Measurements from ENCODE around the gene LGALSL.

DNA sequence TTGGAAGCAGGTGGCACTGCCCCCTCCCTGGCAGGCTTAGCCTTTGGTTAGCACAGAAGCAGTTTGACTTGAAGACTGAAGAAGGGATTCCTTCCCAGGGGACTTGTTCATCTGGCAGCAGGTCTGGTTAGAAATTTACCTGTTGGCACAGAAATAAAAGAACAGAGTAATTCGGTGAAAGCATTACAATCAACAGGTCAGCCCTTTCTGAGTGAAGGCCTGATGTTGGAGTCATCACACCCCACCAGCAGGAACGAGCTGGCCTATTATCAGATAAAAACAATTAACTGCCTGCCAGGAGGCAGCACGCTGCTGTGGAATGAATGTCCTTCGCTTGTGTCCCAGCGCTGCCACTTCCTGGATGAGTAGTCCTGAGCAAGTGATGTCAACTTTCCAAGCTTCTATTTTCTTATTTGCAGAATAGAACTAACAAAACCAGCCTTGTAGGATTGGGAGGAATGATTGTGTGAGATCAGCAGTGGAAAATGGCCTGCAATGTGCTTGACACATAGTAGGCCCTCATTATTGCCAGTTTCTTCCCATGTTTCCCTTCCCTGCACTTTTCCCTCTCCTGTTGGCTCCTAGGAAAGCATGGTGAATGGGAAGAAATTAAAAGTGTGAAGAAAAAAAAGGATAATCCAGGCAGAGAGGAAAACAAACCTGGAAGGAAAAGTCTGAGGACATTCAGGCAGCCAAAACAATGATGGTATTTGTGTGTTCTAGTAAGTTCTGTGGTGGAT is 29.0 kb downstream of the LGALSL start:
- no peak for TF ChIP-seq POLR2A (IDR thresholded peaks at IDR 0.05)
- TF ChIP-seq, protein P1, sequence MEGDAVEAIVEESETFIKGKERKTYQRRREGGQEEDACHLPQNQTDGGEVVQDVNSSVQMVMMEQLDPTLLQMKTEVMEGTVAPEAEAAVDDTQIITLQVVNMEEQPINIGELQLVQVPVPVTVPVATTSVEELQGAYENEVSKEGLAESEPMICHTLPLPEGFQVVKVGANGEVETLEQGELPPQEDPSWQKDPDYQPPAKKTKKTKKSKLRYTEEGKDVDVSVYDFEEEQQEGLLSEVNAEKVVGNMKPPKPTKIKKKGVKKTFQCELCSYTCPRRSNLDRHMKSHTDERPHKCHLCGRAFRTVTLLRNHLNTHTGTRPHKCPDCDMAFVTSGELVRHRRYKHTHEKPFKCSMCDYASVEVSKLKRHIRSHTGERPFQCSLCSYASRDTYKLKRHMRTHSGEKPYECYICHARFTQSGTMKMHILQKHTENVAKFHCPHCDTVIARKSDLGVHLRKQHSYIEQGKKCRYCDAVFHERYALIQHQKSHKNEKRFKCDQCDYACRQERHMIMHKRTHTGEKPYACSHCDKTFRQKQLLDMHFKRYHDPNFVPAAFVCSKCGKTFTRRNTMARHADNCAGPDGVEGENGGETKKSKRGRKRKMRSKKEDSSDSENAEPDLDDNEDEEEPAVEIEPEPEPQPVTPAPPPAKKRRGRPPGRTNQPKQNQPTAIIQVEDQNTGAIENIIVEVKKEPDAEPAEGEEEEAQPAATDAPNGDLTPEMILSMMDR (IDR thresholded peaks at IDR 0.05), result no peak
